ENCODE data around the gene SUGCT.

SUGCT gene

GRCh38 chr7:40282858-40283257 lies 148.1 kb downstream of the SUGCT start:
- no peaks in the 10 kb centered on the region for H3K9me3 Mint-ChIP-seq
- H3K4me3 Mint-ChIP-seq = no peak overlapping the region
- no peak for DNase-seq (ENCODE audit: low spot score)
- H3K36me3 Mint-ChIP-seq (ENCODE audit: low read depth) = no peaks in the 10 kb centered on the region
- no peak overlapping the region for H3K27ac Mint-ChIP-seq
- no peaks in the 10 kb centered on the region for H3K4me1 Mint-ChIP-seq (ENCODE audit: low read depth)
- no peaks in the 10 kb centered on the region for H3K27me3 Mint-ChIP-seq (ENCODE audit: low read depth)

GRCh38 chr7:40283391-40283790 lies 148.6 kb downstream of the SUGCT start:
- H3K27ac Mint-ChIP-seq = no peak overlapping the region
- no peaks in the 10 kb centered on the region for H3K4me1 Mint-ChIP-seq (ENCODE audit: low read depth)
- no peak for DNase-seq (ENCODE audit: low spot score)

GRCh38 chr7:40288827-40289226 lies 154.0 kb downstream of the SUGCT start:
- DNase-seq (ENCODE audit: low spot score) = no peak
- no peak overlapping the region for H3K27ac Mint-ChIP-seq
- H3K27me3 Mint-ChIP-seq (ENCODE audit: low read depth) = no peaks in the 10 kb centered on the region
- H3K9me3 Mint-ChIP-seq = no peaks in the 10 kb centered on the region
- no peaks in the 10 kb centered on the region for H3K36me3 Mint-ChIP-seq (ENCODE audit: low read depth)
- no peaks in the 10 kb centered on the region for H3K4me1 Mint-ChIP-seq (ENCODE audit: low read depth)
- no peak overlapping the region for H3K4me3 Mint-ChIP-seq

More at GRCh38 chr7:40283391-40283790, 148.6 kb downstream of the SUGCT start:
- H3K27me3 Mint-ChIP-seq (ENCODE audit: low read depth) = no peaks in the 10 kb centered on the region
- no peak overlapping the region for H3K4me3 Mint-ChIP-seq
- H3K9me3 Mint-ChIP-seq = no peaks in the 10 kb centered on the region
- H3K36me3 Mint-ChIP-seq (ENCODE audit: low read depth) = no peaks in the 10 kb centered on the region

- Mint-ChIP-seq H3K27me3 (ENCODE audit: low read depth) (no peaks in the 10 kb centered on the region), H3K27ac (no peak overlapping the region), H3K4me3 (no peak overlapping the region), H3K9me3 (no peaks in the 10 kb centered on the region), H3K4me1 (ENCODE audit: low read depth) (peaks cover 3% of the 10 kb centered on the region), H3K36me3 (ENCODE audit: low read depth) (no peaks in the 10 kb centered on the region)
- DNase-seq (ENCODE audit: low spot score) = no peak
Observed at GRCh38 chr7:40297741-40298311, 163.0 kb downstream of the SUGCT start.

GRCh38 chr7:40298421-40298820 lies 163.6 kb downstream of the SUGCT start:
- DNase-seq (ENCODE audit: low spot score) = no peak
- Mint-ChIP-seq H3K9me3 (no peaks in the 10 kb centered on the region), H3K27me3 (ENCODE audit: low read depth) (no peaks in the 10 kb centered on the region), H3K36me3 (ENCODE audit: low read depth) (no peaks in the 10 kb centered on the region), H3K4me1 (ENCODE audit: low read depth) (peaks cover 3% of the 10 kb centered on the region), H3K4me3 (no peak overlapping the region), H3K27ac (no peak overlapping the region)

GRCh38 chr7:40299097-40299496 lies 164.3 kb downstream of the SUGCT start:
- Mint-ChIP-seq H3K27me3 (ENCODE audit: low read depth) (no peaks in the 10 kb centered on the region), H3K9me3 (no peaks in the 10 kb centered on the region), H3K27ac (no peak overlapping the region), H3K4me3 (no peak overlapping the region), H3K4me1 (ENCODE audit: low read depth) (peaks cover 3% of the 10 kb centered on the region), H3K36me3 (ENCODE audit: low read depth) (no peaks in the 10 kb centered on the region)
- DNase-seq (ENCODE audit: low spot score) = no peak

GRCh38 chr7:40300146-40300670 lies 165.4 kb downstream of the SUGCT start:
- Mint-ChIP-seq H3K4me1 (ENCODE audit: low read depth) (peaks cover 3% of the 10 kb centered on the region), H3K27me3 (ENCODE audit: low read depth) (no peaks in the 10 kb centered on the region), H3K4me3 (no peak overlapping the region)

GRCh38 chr7:40301486-40302068 lies 166.8 kb downstream of the SUGCT start:
- peaks cover 3% of the 10 kb centered on the region for H3K4me1 Mint-ChIP-seq (ENCODE audit: low read depth)
- H3K36me3 Mint-ChIP-seq (ENCODE audit: low read depth) = no peaks in the 10 kb centered on the region
- H3K27ac Mint-ChIP-seq = no peak overlapping the region
- no peaks in the 10 kb centered on the region for H3K9me3 Mint-ChIP-seq
- DNase-seq (ENCODE audit: low spot score) = no peak
- H3K4me3 Mint-ChIP-seq = no peak overlapping the region
- H3K27me3 Mint-ChIP-seq (ENCODE audit: low read depth) = no peaks in the 10 kb centered on the region

More at GRCh38 chr7:40300146-40300670, 165.4 kb downstream of the SUGCT start:
- Mint-ChIP-seq H3K36me3 (ENCODE audit: low read depth) (no peaks in the 10 kb centered on the region), H3K9me3 (no peaks in the 10 kb centered on the region), H3K27ac (no peak overlapping the region)
- no peak for DNase-seq (ENCODE audit: low spot score)

GRCh38 chr7:40303996-40304395 lies 169.2 kb downstream of the SUGCT start:
- Mint-ChIP-seq H3K27me3 (ENCODE audit: low read depth) (no peaks in the 10 kb centered on the region), H3K4me3 (no peak overlapping the region), H3K9me3 (no peaks in the 10 kb centered on the region), H3K27ac (no peak overlapping the region), H3K36me3 (ENCODE audit: low read depth) (no peaks in the 10 kb centered on the region), H3K4me1 (ENCODE audit: low read depth) (peaks cover under 1% of the 10 kb centered on the region)
- no peak for DNase-seq (ENCODE audit: low spot score)

GRCh38 chr7:40305229-40305628 lies 170.4 kb downstream of the SUGCT start:
- H3K36me3 Mint-ChIP-seq (ENCODE audit: low read depth) = no peaks in the 10 kb centered on the region
- no peak overlapping the region for H3K4me3 Mint-ChIP-seq
- H3K27me3 Mint-ChIP-seq (ENCODE audit: low read depth) = no peaks in the 10 kb centered on the region
- no peaks in the 10 kb centered on the region for H3K4me1 Mint-ChIP-seq (ENCODE audit: low read depth)
- no peak overlapping the region for H3K27ac Mint-ChIP-seq
- no peaks in the 10 kb centered on the region for H3K9me3 Mint-ChIP-seq
- no peak for DNase-seq (ENCODE audit: low spot score)

- no peak overlapping the region for H3K27ac Mint-ChIP-seq
- H3K9me3 Mint-ChIP-seq = no peaks in the 10 kb centered on the region
- no peak overlapping the region for H3K4me3 Mint-ChIP-seq
- peaks cover under 1% of the 10 kb centered on the region for H3K4me1 Mint-ChIP-seq (ENCODE audit: low read depth)
- no peaks in the 10 kb centered on the region for H3K27me3 Mint-ChIP-seq (ENCODE audit: low read depth)
- no peak for DNase-seq (ENCODE audit: low spot score)
- no peaks in the 10 kb centered on the region for H3K36me3 Mint-ChIP-seq (ENCODE audit: low read depth)
Observed at GRCh38 chr7:40306025-40306424, 171.2 kb downstream of the SUGCT start.

GRCh38 chr7:40306596-40306995 lies 171.8 kb downstream of the SUGCT start:
- DNase-seq (ENCODE audit: low spot score) = no peak
- Mint-ChIP-seq H3K36me3 (ENCODE audit: low read depth) (no peaks in the 10 kb centered on the region), H3K4me3 (no peak overlapping the region), H3K27ac (no peak overlapping the region), H3K9me3 (no peaks in the 10 kb centered on the region), H3K27me3 (ENCODE audit: low read depth) (no peaks in the 10 kb centered on the region), H3K4me1 (ENCODE audit: low read depth) (peaks cover 5% of the 10 kb centered on the region)

- H3K9me3 Mint-ChIP-seq = no peaks in the 10 kb centered on the region
- no peaks in the 10 kb centered on the region for H3K27me3 Mint-ChIP-seq (ENCODE audit: low read depth)
- H3K36me3 Mint-ChIP-seq (ENCODE audit: low read depth) = no peaks in the 10 kb centered on the region
- DNase-seq (ENCODE audit: low spot score) = no peak
- no peak overlapping the region for H3K27ac Mint-ChIP-seq
- H3K4me1 Mint-ChIP-seq (ENCODE audit: low read depth) = peaks cover 5% of the 10 kb centered on the region
- no peak overlapping the region for H3K4me3 Mint-ChIP-seq
Observed at GRCh38 chr7:40310258-40310657, 175.5 kb downstream of the SUGCT start.

GRCh38 chr7:40311307-40311706 lies 176.5 kb downstream of the SUGCT start:
- H3K4me3 Mint-ChIP-seq = no peak overlapping the region
- DNase-seq (ENCODE audit: low spot score) = no peak
- no peaks in the 10 kb centered on the region for H3K27me3 Mint-ChIP-seq (ENCODE audit: low read depth)
- H3K36me3 Mint-ChIP-seq (ENCODE audit: low read depth) = no peaks in the 10 kb centered on the region
- peaks cover 5% of the 10 kb centered on the region for H3K4me1 Mint-ChIP-seq (ENCODE audit: low read depth)
- H3K9me3 Mint-ChIP-seq = no peaks in the 10 kb centered on the region
- H3K27ac Mint-ChIP-seq = no peak overlapping the region

GRCh38 chr7:40315277-40315676 lies 180.5 kb downstream of the SUGCT start:
- Mint-ChIP-seq H3K27me3 (ENCODE audit: low read depth) (no peaks in the 10 kb centered on the region), H3K9me3 (no peaks in the 10 kb centered on the region), H3K4me1 (ENCODE audit: low read depth) (peaks cover 5% of the 10 kb centered on the region), H3K36me3 (ENCODE audit: low read depth) (no peaks in the 10 kb centered on the region), H3K27ac (no peak overlapping the region), H3K4me3 (no peak overlapping the region)
- DNase-seq (ENCODE audit: low spot score) = no peak

Measured in T-helper 2 cell treated with Interferon-gamma antibody and Interleukin-4, amounts not matched to agents 5 μg/mL and 100 μg/mL, for 36 hours (primary cell).